OCI-LY1 (cell line): Measurements from ENCODE around the gene ACAD10.

ENCODE experiments used
- CTCF ChIP-seq: fragments of 200-600 bp; sonication (generic), shearing (Covaris generic); IDR thresholded peaks from 2 replicates; pipeline ENCODE4 v1.5.1; 2017; ENCODE audit warnings: mild to moderate bottlenecking, antibody characterized with exemption, low read length, moderate library complexity, mixed read lengths
- EZH2 ChIP-seq: fragments of 200-600 bp; sonication (generic), shearing (Covaris generic); IDR thresholded peaks from 2 replicates; pipeline ENCODE4 v1.8.0; 2017; ENCODE audit warnings: borderline replicate concordance, mixed run types, mild to moderate bottlenecking, antibody characterized with exemption, low read length, moderate library complexity, mixed read lengths

- TF ChIP-seq CTCF (no peak), EZH2 (no peak)
Measured at GRCh38 chr12:111741235-111741812, 55.5 kb downstream of the ACAD10 start.
